GM18867 (cell line): Measurements from ENCODE around the gene CLEC14A.

Experiments used
- ATAC-seq: cut with Tn5 transposase; IDR thresholded peaks from one replicate; pipeline ENCODE4 v1.9.1; 2021; ENCODE audit warnings: mild to moderate bottlenecking, moderate library complexity; ENCODE audit not compliant: unreplicated experiment

Gene CLEC14A

GRCh38 chr14:38255673-38256532 is at the start of gene CLEC14A:
CLEC14A (minus strand) TSS chr14:38256093; CDS start chr14:38256022, 71 bp downstream.
- ATAC-seq, result no peak

GRCh38 chr14:38302966-38303365 is 47.1 kb upstream of the CLEC14A start:
- no peak for ATAC-seq

GRCh38 chr14:38302034-38302433 is 46.1 kb upstream of the CLEC14A start:
- ATAC-seq, result no peak

- no peak for ATAC-seq
These were observed 41.8 kb upstream of the CLEC14A start for GRCh38 chr14:38297681-38298080.

- ATAC-seq, result no peak
These were observed 36.0 kb upstream of the CLEC14A start for GRCh38 chr14:38291681-38292467.

- ATAC-seq, result no peak
These were observed 34.8 kb upstream of the CLEC14A start for GRCh38 chr14:38290601-38291188.

- ATAC-seq, result no peak
These were observed 30.6 kb upstream of the CLEC14A start for GRCh38 chr14:38286452-38286851.

- ATAC-seq, result no peak
These were observed 30.1 kb upstream of the CLEC14A start for GRCh38 chr14:38285962-38286361.

- ATAC-seq, result no peak
These were observed 27.0 kb upstream of the CLEC14A start for GRCh38 chr14:38282936-38283335.

- no peak for ATAC-seq
These were observed 24.2 kb upstream of the CLEC14A start for GRCh38 chr14:38280081-38280480.

- ATAC-seq, result no peak
These were observed 23.7 kb upstream of the CLEC14A start for GRCh38 chr14:38279572-38279971.

GRCh38 chr14:38278035-38278434 is 22.1 kb upstream of the CLEC14A start:
- ATAC-seq, result no peak

- ATAC-seq, result no peak
These were observed 7.0 kb upstream of the CLEC14A start for GRCh38 chr14:38262844-38263243.

GRCh38 chr14:38261620-38262019 is 5.7 kb upstream of the CLEC14A start:
- no peak for ATAC-seq

GRCh38 chr14:38257507-38257906 is 1.6 kb upstream of the CLEC14A start:
- no peak for ATAC-seq

- ATAC-seq, result no peak
These were observed 594 bp upstream of the CLEC14A start for GRCh38 chr14:38256533-38256840.

- no peak for ATAC-seq
These were observed 553 bp downstream of the CLEC14A start for GRCh38 chr14:38255408-38255672.

- ATAC-seq, result no peak
These were observed 1.1 kb downstream of the CLEC14A start for GRCh38 chr14:38254571-38255407.

GRCh38 chr14:38253676-38254075 is 2.2 kb downstream of the CLEC14A start:
- no peak for ATAC-seq

GRCh38 chr14:38252066-38252710 is 3.7 kb downstream of the CLEC14A start:
- ATAC-seq, result no peak

GRCh38 chr14:38250331-38250730 is 5.6 kb downstream of the CLEC14A start:
- ATAC-seq, result no peak
